ENCODE results near the gene TIMM17A.

Gene TIMM17A

DNA sequence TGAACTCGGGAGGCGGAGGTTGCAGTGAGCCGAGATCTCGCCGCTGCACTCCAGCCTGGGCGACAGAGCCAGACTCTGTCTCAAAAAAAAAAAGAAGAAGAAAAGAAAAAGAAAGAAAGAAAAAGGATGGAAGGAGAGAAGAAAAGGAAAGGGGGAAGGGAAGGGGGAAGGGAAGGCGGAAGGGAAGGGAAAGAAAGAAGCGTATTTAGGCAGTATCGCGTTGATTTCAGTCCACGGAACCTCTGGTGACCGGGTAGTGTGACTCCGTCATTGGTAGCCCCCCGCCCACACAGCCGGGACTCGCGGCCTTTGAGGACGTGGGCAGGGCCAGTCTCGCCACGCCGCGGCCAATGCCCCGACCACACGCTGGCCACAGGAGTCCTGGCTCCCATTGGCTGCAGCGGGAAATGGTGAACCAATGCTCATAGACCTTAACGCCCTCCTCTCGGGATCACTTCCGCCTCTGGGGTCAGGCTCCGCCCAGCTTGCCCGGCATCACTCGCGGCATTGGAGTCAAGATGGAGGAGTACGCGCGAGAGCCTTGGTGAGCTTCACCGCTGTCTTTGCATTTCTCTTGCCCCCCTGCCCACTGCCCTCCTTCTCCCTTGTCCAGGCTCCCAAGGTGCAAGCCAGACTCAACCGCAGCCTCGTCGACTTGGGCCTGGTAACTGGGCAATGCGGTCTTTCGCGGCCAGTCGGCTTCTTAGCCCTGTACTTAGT lies at the start of gene TIMM17A:
Gene TIMM17A, plus strand, starts transcription at position 495 of the 720 bp plus-strand sequence. Its CDS starts 24 bp downstream, at position 519.
- peak within 1 kb of the TSS; percentile 81 for H3K4me3 ChIP-seq (ENCODE audit: low read depth, low read length)
- TF ChIP-seq, protein P1, sequence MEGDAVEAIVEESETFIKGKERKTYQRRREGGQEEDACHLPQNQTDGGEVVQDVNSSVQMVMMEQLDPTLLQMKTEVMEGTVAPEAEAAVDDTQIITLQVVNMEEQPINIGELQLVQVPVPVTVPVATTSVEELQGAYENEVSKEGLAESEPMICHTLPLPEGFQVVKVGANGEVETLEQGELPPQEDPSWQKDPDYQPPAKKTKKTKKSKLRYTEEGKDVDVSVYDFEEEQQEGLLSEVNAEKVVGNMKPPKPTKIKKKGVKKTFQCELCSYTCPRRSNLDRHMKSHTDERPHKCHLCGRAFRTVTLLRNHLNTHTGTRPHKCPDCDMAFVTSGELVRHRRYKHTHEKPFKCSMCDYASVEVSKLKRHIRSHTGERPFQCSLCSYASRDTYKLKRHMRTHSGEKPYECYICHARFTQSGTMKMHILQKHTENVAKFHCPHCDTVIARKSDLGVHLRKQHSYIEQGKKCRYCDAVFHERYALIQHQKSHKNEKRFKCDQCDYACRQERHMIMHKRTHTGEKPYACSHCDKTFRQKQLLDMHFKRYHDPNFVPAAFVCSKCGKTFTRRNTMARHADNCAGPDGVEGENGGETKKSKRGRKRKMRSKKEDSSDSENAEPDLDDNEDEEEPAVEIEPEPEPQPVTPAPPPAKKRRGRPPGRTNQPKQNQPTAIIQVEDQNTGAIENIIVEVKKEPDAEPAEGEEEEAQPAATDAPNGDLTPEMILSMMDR (IDR thresholded peaks at IDR 0.05; ENCODE audit: insufficient read depth, low read depth, low read length, missing control alignments), result no peak
- DNase-seq (ENCODE audit: low read depth), result peak; percentile 99

DNA sequence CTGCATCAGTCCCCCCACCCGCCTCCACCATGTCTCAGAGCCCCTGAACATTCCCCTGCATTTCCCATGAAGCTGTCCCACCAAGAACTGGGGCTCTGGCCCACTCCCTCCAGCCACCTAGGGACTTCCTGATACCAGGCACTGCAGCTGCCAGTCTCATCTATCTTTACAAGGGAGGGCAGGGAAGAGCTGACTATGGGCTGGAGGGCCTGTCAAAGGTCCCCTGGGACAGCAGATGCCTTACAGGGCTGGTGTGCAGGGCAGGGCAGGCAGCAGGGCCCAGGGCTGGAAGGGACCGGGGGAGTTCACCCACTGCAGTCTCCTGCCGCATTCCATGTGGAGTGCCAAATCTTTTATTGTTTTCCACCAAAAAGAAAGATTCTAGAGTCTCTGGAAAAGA lies 49.0 kb upstream of the TIMM17A start:
- no peak overlapping the region for H3K4me3 ChIP-seq (ENCODE audit: low read depth, low read length)
- DNase-seq (ENCODE audit: low read depth), result no peak
- TF ChIP-seq, protein P1 (IDR thresholded peaks at IDR 0.05; ENCODE audit: insufficient read depth, low read depth, low read length, missing control alignments), result no peak

GRCh38 chr1:201907621-201908020 lies 47.7 kb upstream of the TIMM17A start:
- H3K4me3 ChIP-seq (ENCODE audit: low read depth, low read length), result no peak overlapping the region
- TF ChIP-seq, protein P1 (IDR thresholded peaks at IDR 0.05; ENCODE audit: insufficient read depth, low read depth, low read length, missing control alignments), result no peak
- DNase-seq (ENCODE audit: low read depth), result no peak

DNA sequence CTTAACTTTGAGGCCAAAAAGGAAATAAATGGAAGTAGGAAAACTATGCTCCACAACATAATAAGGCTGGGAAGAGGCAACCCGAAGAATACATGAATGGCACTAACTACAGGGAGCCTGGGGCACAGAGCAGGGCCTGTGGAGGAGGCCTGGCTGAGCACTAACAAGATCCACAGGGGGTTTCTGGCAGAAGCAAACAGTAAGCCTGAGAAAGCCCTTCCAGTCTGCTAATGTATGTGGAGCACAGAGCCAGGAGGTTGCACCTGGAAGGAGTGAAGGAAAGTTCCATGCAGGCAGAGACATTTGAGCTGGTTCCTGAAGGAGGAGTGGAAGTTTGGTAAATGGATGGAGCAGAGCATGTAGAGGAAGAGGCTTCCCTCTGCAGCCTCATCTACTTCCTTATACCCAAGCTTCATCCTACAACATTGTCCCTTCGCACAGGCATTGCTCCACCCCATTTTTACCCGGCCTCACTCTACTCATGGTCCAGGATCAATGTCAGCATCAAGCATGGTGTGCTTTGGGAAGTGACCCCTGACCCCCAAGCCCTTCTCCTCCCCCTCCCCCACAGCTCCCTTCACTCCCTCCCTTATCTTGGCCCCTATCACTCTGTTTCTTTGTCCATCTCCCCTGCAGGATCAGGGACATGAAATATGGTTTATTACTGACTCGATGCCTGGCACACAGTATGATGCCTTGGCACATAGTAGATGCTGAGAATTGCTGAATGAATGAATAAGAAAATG lies 43.3 kb upstream of the TIMM17A start:
- TF ChIP-seq, protein P1 (IDR thresholded peaks at IDR 0.05; ENCODE audit: insufficient read depth, low read depth, low read length, missing control alignments), result no peak
- no peak for DNase-seq (ENCODE audit: low read depth)
- H3K4me3 ChIP-seq (ENCODE audit: low read depth, low read length), result no peak overlapping the region

- TF ChIP-seq, protein P1 (IDR thresholded peaks at IDR 0.05; ENCODE audit: insufficient read depth, low read depth, low read length, missing control alignments), result no peak
- DNase-seq (ENCODE audit: low read depth), result no peak
- H3K4me3 ChIP-seq (ENCODE audit: low read depth, low read length), result no peak overlapping the region
These were observed 42.5 kb upstream of the TIMM17A start for GRCh38 chr1:201912832-201913231.

GRCh38 chr1:201914456-201915235 lies 40.7 kb upstream of the TIMM17A start:
- DNase-seq (ENCODE audit: low read depth), result no peak

More at GRCh38 chr1:201914456-201915235, 40.7 kb upstream of the TIMM17A start:
- TF ChIP-seq, protein P1 (IDR thresholded peaks at IDR 0.05; ENCODE audit: insufficient read depth, low read depth, low read length, missing control alignments), result no peak
- no peak overlapping the region for H3K4me3 ChIP-seq (ENCODE audit: low read depth, low read length)

Data from GM12865 (cell line).